ENCODE measurements around the gene C2CD3.
"Not testable (repeated sequence)": the region's sequence is repeated elsewhere in the genome, so short reads cannot be mapped to it uniquely, and the experiment has no call there.

Gene C2CD3

GRCh38 chr11:74002832-74003231, 168.0 kb downstream of the C2CD3 start:
- peaks cover 72% of the 10 kb centered on the region for H3K4me1 Mint-ChIP-seq
- peak overlapping the region; percentile 88 for H3K27ac Mint-ChIP-seq
- no peak overlapping the region for H3K4me3 Mint-ChIP-seq
- H3K9me3 Mint-ChIP-seq, result no peaks in the 10 kb centered on the region
- ATAC-seq, result no peak
- no peak for DNase-seq (ENCODE audit: low spot score in 2 of 2)
- peaks cover 6% of the 10 kb centered on the region for H3K36me3 Mint-ChIP-seq

GRCh38 chr11:74001822-74002286, 168.9 kb downstream of the C2CD3 start:
- DNase-seq (ENCODE audit: low spot score in 2 of 2), result no peak
- Mint-ChIP-seq H3K4me1 (peaks cover 79% of the 10 kb centered on the region), H3K4me3 (no peak overlapping the region), H3K27ac (peak overlapping the region; percentile 88), H3K36me3 (peaks cover 6% of the 10 kb centered on the region), H3K9me3 (no peaks in the 10 kb centered on the region)
- ATAC-seq, result no peak

- H3K36me3 Mint-ChIP-seq, result peaks cover 10% of the 10 kb centered on the region
- DNase-seq (ENCODE audit: low spot score in 2 of 2) (no peak), ATAC-seq (no peak)
- peak overlapping the region; percentile 88 for H3K27ac Mint-ChIP-seq
- peak overlapping the region; percentile 32 for H3K4me3 Mint-ChIP-seq
- H3K9me3 Mint-ChIP-seq, result no peaks in the 10 kb centered on the region
- H3K4me1 Mint-ChIP-seq, result peaks cover 77% of the 10 kb centered on the region
These were observed 170.3 kb downstream of the C2CD3 start for GRCh38 chr11:74000307-74001133.

GRCh38 chr11:73999581-74000306, 171.1 kb downstream of the C2CD3 start:
- no peaks in the 10 kb centered on the region for H3K9me3 Mint-ChIP-seq
- DNase-seq (ENCODE audit: low spot score in 2 of 2), result no peak
- H3K4me1 Mint-ChIP-seq, result peaks cover 77% of the 10 kb centered on the region
- peak overlapping the region; percentile 32 for H3K4me3 Mint-ChIP-seq
- H3K27ac Mint-ChIP-seq, result peak overlapping the region; percentile 85
- no peak for ATAC-seq
- H3K36me3 Mint-ChIP-seq, result peaks cover 13% of the 10 kb centered on the region

- ATAC-seq (no peak), DNase-seq (ENCODE audit: low spot score in 2 of 2) (no peak)
- Mint-ChIP-seq H3K27ac (peak overlapping the region; percentile 99), H3K4me1 (peaks cover 72% of the 10 kb centered on the region), H3K9me3 (no peaks in the 10 kb centered on the region), H3K4me3 (peak overlapping the region; percentile 32), H3K36me3 (peaks cover 13% of the 10 kb centered on the region)
These were observed 171.8 kb downstream of the C2CD3 start for GRCh38 chr11:73998846-73999575.

GRCh38 chr11:73997120-73997770, 173.6 kb downstream of the C2CD3 start:
- no peaks in the 10 kb centered on the region for H3K9me3 Mint-ChIP-seq
- peak overlapping the region; percentile 8 for H3K4me3 Mint-ChIP-seq
- ATAC-seq (no peak), DNase-seq (ENCODE audit: low spot score in 2 of 2) (no peak)
- H3K4me1 Mint-ChIP-seq, result peaks cover 68% of the 10 kb centered on the region
- peaks cover 13% of the 10 kb centered on the region for H3K36me3 Mint-ChIP-seq
- H3K27ac Mint-ChIP-seq, result peak overlapping the region; percentile 99

- DNase-seq (ENCODE audit: low spot score in 2 of 2) (no peak), ATAC-seq (no peak)
- H3K4me1 Mint-ChIP-seq, result peaks cover 59% of the 10 kb centered on the region
- peak overlapping the region; percentile 74 for H3K4me3 Mint-ChIP-seq
- peak overlapping the region; percentile 99 for H3K27ac Mint-ChIP-seq
- no peaks in the 10 kb centered on the region for H3K9me3 Mint-ChIP-seq
- H3K36me3 Mint-ChIP-seq, result peaks cover 8% of the 10 kb centered on the region
These were observed 174.5 kb downstream of the C2CD3 start for GRCh38 chr11:73996161-73996747.

DNA sequence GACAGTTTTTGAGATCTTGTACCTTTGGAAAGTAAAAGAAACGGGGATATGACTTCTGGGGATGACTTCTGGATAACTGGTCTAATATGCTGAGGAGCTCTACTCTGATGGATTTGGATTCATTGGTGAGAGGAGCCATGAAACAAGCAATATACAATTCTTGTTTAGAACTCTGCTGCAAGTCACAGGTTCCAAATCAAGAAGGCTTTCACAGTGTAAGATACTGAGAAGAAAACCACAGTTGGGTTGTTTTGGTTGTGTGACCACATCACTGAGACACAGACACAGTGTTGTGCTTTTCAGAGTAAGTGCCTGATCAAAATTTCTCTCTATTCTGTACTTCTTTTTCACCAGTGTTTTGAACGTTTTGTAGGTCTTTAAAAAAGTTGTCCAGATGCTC, 175.1 kb downstream of the C2CD3 start:
- H3K27ac Mint-ChIP-seq, result peak overlapping the region; percentile 99
- peak; percentile 86 for ATAC-seq

DNA sequence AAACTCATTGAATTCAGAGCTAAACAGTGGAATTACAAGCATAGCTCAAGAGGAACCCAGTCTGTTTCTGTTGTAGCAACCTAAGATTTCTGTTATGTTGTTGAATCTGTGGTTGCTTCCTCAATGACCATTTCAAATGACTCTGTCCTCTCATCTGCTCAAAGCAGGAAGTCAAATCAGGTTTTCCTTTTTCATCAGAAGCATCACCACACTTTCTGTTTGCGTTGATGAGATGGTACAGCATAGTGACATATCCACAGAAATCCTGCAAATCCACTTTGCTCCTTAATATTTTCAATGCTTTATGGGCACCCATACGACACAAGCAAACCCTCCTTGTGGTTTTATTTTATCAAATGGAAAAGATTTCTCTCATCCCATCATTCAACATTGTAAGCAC, 175.6 kb downstream of the C2CD3 start:
- peak; percentile 91 for ATAC-seq
- peaks cover 48% of the 10 kb centered on the region for H3K4me1 Mint-ChIP-seq
- peaks cover 8% of the 10 kb centered on the region for H3K36me3 Mint-ChIP-seq
- H3K27ac Mint-ChIP-seq, result peak overlapping the region; percentile 99
- H3K9me3 Mint-ChIP-seq, result no peaks in the 10 kb centered on the region
- peak overlapping the region; percentile 74 for H3K4me3 Mint-ChIP-seq
- DNase-seq (ENCODE audit: low spot score in 2 of 2), result no peak

More for the DNA sequence above, 175.1 kb downstream of the C2CD3 start:
- Mint-ChIP-seq H3K4me1 (peaks cover 53% of the 10 kb centered on the region), H3K9me3 (no peaks in the 10 kb centered on the region), H3K4me3 (peak overlapping the region; percentile 74), H3K36me3 (peaks cover 8% of the 10 kb centered on the region)
- no peak for DNase-seq (ENCODE audit: low spot score in 2 of 2)

DNA sequence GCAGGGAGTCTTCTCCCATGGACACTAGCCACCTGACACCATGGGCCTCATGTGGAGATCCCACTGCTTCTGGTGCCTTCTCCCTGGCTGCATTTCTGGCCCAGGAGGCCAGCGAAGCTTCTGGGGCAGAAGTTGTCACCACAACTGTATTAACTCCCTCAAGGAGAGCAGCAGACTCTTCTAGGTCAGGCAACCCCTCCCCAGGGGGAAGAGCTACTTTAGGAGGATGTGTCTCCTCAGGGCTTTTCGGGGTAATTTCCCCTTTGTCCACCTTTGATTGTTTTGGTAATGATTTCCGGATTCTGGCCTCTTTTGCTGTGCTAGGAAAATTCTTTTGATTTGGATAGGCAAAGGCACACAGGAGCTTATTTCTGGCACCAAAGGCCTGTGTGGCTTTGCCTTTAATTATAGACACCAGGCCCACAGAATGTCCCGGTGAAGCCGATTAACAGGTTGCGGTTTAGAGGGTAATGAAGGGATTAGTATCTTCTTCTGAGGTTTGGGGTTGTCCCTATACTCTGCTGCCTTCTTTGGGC, 179.3 kb downstream of the C2CD3 start:
- H3K4me3 Mint-ChIP-seq, result no peak overlapping the region
- peaks cover 8% of the 10 kb centered on the region for H3K36me3 Mint-ChIP-seq
- no peaks in the 10 kb centered on the region for H3K9me3 Mint-ChIP-seq
- peaks cover 28% of the 10 kb centered on the region for H3K4me1 Mint-ChIP-seq
- ATAC-seq (no peak), DNase-seq (ENCODE audit: low spot score in 2 of 2) (no peak)
- H3K27ac Mint-ChIP-seq, result peak overlapping the region; percentile 40

- ATAC-seq (no peak), DNase-seq (ENCODE audit: low spot score in 2 of 2) (no peak)
- Mint-ChIP-seq H3K27ac (no peak overlapping the region), H3K36me3 (peaks cover 5% of the 10 kb centered on the region), H3K9me3 (no peaks in the 10 kb centered on the region), H3K4me3 (no peak overlapping the region), H3K4me1 (peaks cover 20% of the 10 kb centered on the region)
These were observed 180.1 kb downstream of the C2CD3 start for GRCh38 chr11:73990730-73991129.

DNA sequence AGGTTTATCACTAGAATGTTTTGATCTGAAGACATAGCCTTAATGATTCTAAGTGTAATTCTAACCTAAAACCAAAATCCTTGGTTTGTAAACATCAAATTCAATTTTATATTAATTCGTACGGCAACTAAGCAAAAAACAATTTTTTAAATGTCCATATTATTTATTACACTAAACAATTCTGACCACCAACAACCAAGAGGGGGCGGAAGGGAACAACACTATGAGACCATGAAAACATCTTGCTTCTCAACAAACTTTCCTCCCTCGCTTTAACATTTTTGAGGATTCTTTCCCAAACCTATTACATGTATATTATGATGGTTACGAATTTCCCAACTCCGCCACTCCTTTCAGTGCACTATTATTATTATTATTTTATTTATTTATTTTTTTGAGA, 181.6 kb downstream of the C2CD3 start:
- Mint-ChIP-seq H3K4me1 (peaks cover 15% of the 10 kb centered on the region), H3K27ac (no peak overlapping the region), H3K4me3 (no peak overlapping the region), H3K36me3 (no peaks in the 10 kb centered on the region), H3K9me3 (no peaks in the 10 kb centered on the region)
- ATAC-seq (no peak), DNase-seq (ENCODE audit: low spot score in 2 of 2) (no peak)

DNA sequence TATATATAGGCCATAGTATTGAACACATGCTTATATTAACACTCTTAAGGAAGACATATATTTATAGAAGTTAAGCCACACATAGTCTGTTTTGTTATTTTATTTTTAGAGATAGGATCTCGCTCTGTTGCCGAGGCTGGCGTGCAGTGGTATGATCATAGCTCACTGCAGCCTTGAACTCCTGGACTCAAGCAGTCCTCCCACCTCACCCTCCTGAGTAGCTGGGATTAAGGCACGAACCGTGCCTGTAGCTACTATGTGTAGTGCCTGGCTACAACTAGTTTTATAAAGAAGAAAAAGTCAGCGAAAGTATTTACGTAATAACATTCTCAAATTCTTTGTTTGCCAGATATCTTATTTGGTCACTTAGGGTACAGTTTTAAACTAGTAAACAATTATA, 182.6 kb downstream of the C2CD3 start:
- ATAC-seq (no peak), DNase-seq (ENCODE audit: low spot score in 2 of 2) (no peak)
- Mint-ChIP-seq H3K9me3 (no peaks in the 10 kb centered on the region), H3K27ac (no peak overlapping the region), H3K36me3 (peaks cover 1% of the 10 kb centered on the region), H3K4me1 (peaks cover 23% of the 10 kb centered on the region), H3K4me3 (no peak overlapping the region)

DNA sequence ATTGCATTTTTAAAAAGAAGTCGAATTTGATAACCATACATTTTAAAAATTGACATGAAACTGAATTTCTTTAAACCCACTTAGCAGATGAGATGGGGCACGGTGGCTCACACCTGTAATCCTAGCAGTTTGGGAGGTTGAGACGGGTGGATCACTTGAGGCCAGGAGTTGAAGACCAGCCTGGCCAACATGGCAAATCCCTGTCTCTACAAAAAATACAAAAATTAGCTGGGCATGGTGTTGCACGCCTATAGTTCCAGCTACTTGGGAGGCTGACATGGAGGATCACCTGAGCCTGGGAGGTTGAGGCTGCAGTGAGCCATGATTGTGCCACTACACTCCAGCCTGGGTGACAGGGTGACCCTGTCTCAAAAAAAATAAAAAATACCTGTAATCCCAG, 185.1 kb downstream of the C2CD3 start:
- H3K27ac Mint-ChIP-seq, result not testable (repeated sequence)

More for the DNA sequence above, 185.1 kb downstream of the C2CD3 start:
- ATAC-seq; H3K9me3 Mint-ChIP-seq; H3K4me3 Mint-ChIP-seq; DNase-seq (ENCODE audit: low spot score in 2 of 2): not testable (repeated sequence)
- H3K36me3 Mint-ChIP-seq, result peaks cover 27% of the 10 kb centered on the region
- peaks cover 31% of the 10 kb centered on the region for H3K4me1 Mint-ChIP-seq

All from stimulated activated effector memory CD8-positive, alpha-beta T cell treated with anti-CD3 and anti-CD28 coated beads, Interleukin-12 subunit alpha, Interleukin-12 subunit beta, amount 100 ng/mL, for 72 hours (primary cell).